HK-2 (cell line): ENCODE data around the gene C10orf71.

Experiments used
- DNase-seq: peaks from one replicate; pipeline ENCODE4 v3.0.0-alpha.2; 2018; ENCODE audit not compliant: unreplicated experiment

The C10orf71 gene

DNA sequence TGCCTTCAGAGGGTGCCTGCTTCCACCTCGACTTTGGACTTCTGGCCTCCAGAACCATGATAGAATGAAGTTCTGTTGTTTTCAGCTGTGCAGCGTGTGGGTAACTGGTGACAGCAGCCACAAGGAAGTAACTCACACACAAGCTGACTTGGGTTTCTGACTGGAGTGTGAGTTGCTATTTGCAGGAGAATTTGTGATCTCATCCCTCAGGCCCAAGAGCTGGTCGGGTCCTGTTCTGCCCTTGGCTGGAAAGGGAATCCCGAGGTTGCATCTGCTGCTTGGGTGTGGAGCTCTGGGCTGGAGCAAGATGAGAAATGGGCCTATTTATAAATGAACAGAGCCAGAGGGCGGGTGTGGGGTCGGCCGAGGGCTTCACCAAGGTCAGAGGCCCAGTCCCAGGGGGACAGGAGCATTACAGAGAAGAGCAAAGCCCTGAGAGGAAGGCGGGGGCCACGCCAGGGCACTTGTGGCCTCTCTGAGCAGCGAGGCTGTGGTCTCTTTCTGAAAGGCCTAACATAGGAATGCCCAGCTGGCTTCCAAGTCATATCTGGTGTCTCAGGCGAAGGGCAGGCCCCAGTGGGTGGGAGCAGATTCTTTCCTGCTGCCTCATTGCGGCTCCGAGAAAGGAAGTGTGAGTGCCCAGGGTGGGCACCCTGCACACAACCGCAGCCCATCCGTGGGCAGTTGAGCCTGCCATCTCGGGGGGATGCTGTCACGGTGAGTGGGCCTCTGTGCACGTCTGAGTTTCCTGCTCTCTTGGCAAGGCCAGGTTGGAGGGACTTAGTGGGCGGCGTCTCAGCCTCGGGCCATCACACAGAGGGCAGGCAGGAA lies 26.5 kb upstream of the C10orf71 start:
- no peak for DNase-seq

DNA sequence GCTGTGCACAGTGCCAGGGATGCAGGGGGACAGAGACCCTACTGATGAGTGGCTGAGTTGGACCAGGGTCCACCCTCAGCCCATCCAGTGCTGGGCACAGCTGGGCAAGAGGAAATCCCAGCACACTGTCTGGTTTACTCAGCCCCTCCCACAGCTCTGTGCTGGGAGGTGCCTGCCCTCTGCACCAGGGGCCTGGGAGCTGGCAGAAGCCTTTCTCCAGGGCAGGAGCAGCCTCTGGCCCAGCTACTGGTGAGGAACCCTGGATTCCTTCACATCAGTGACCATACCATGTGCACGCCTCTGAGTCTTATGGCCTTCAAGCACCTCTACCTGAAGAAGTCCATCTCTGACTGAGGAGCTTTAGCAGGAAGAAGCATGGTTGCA lies 25.9 kb upstream of the C10orf71 start:
- DNase-seq: no peak

DNA sequence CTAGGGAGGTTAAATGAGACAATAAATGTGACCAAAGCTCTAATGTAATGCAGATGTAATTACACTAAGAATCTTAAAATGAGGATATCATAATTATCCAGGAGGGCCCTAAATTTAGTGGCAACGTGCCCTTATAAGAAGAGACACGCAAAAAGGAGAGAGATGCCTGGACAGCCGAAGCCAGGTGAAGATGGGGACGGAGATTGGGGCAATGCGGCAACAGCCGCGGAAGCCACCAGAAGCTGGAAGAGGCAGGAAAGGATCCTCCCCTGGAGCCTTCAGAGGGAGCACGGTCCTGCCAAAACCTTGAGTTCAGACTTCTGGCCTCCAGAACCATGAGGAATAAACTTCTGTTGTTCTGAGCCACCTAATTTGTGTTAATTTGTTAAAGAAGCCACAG lies 25.3 kb upstream of the C10orf71 start:
- no peak for DNase-seq

- no peak for DNase-seq
Measured at GRCh38 chr10:49274886-49275285, 24.1 kb upstream of the C10orf71 start.

GRCh38 chr10:49275896-49276295 lies 23.1 kb upstream of the C10orf71 start:
- DNase-seq: no peak

- no peak for DNase-seq
Measured at GRCh38 chr10:49276596-49276995, 22.4 kb upstream of the C10orf71 start.

DNA sequence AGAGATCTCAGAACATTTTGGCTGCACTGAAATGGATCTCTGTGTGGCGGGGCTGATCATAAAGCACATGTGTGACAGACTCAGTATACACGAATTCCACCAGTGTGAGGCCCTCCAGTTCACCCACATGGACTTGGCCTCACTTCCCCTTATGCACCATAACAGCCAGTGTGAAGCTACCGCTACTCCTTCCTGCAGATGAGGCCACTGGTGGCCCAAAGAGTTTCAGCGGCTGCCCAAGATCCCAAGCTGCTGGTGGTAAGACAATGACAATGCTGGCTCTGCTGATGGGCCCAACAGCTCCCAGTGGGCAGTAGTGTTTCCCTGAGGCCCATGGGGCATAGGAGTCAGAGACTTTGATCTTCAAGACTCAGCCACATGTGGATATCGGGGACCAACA lies 21.0 kb upstream of the C10orf71 start:
- DNase-seq: no peak

DNA sequence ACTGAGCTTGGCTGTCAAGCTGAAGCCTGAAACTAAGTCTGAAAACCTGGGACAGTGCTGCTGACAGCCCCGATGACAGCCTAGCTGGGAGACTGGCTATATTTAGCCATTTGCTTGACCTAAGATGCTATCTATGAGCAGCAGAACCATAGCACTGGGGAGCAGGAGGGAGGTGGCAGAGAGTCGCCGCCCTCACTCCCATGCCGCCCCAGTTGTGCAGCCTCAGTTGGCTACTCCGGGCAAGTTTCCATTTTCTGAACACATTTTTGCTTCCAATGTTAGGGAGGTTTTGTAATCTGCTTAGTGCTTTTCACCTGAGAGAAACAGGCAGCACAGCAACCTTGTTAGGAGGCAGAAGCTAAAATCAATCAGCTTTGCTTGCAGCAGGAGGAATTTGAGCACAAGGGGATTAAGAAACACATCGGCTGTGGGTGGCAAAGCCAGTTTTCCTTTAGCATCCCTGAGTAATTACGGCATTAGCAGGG lies 20.4 kb upstream of the C10orf71 start:
- no peak for DNase-seq

GRCh38 chr10:49279015-49279880 lies 19.7 kb upstream of the C10orf71 start:
- DNase-seq: no peak

GRCh38 chr10:49280001-49280408 lies 19.0 kb upstream of the C10orf71 start:
- no peak for DNase-seq

DNA sequence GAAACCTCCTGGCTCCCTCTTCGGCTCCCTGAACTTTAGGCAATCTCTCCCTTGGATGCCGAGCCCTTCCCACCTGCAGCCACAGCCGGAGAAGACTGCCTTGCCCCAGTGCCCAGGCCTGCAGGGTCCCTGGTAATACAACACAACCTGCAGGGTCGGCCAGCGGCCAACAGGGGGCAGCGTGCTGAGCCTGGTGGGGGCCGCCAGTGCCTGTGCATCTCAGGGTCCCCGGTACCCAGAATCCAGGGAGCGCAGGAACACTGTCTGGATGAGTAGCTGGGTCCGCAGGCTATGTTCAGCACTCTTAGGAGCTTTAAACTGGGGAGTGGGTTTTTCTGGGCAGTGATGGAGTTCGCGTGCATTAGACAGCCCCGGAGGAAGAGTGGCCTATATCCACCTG lies 17.5 kb upstream of the C10orf71 start:
- no peak for DNase-seq

GRCh38 chr10:49282306-49282705 lies 16.7 kb upstream of the C10orf71 start:
- DNase-seq: no peak

DNA sequence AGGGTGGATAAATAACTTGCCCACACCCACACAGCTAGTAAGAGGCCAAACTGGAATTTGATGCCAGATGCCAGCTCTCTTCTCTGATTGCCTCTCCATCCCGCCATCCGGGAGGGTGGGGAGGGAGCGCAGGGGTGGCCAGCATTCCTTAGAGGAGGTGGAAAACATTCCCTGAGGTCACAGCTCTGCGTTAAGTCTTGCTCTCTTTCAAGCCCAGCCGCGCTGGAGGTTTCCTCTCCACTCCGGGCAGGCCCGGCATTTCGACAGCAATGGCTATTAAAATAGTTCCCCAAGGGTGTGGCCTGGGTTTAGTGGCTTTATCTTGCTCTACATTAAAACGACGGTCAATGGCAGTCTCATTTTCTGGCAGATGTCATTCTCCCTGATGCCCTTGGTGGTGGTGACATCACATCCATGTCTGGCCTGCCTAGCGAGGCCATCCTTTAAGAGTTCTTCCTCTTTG lies 16.1 kb upstream of the C10orf71 start:
- DNase-seq: no peak

- DNase-seq: no peak
Measured at GRCh38 chr10:49283491-49283890, 15.5 kb upstream of the C10orf71 start.

DNA sequence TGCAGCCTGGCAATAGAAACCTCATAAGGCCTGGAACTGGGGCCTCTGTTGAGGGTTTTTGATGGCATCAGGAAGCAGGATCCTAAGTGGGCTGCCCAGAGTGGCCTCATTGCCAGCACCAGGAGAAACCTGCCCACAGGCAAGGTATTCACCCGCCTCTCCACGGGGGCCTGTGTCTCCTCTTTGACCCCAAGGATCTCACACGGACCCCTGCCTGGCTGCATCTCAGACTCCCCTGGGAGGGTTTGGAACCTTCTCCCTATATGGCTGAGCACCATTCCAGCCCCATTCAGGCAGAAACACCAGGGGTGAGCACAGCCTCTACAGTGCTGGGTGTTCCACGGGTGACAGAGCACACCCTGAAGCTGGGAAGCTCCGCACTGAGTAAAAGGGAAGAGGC lies 14.6 kb upstream of the C10orf71 start:
- no peak for DNase-seq

GRCh38 chr10:49285232-49285631 lies 13.7 kb upstream of the C10orf71 start:
- no peak for DNase-seq

GRCh38 chr10:49286686-49287085 lies 12.3 kb upstream of the C10orf71 start:
- no peak for DNase-seq

DNA sequence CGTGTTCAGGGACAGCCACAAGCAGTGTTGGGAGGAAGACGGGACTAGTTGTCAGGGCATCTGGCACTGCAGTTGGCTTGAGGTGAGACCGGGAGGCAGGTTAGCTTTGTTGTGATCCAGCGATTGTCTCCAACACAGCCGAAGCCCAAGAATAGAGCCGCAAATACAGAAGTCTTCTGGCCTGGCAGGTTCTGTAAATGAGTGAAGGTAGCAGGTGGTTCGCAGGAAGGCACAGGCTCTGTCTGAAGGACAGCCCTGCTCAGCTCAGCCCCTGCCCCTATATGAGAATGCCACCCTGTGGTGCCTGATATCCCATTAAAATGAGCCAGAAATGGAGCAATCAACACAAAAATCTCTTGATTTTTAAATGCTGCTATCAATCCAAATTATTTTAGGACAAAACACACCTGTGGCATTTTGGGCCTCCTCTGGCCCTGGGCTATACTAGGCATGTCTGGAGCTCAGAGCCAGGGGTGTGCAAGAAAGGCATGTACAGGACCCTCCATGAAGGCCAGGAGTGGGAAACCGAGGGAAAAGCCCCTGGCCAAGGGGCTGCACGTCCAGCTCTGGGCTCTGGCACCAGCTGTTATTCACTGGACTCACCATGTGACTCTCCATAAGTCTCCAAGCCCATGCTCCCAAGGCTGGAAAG lies 11.2 kb upstream of the C10orf71 start:
- no peak for DNase-seq

DNA sequence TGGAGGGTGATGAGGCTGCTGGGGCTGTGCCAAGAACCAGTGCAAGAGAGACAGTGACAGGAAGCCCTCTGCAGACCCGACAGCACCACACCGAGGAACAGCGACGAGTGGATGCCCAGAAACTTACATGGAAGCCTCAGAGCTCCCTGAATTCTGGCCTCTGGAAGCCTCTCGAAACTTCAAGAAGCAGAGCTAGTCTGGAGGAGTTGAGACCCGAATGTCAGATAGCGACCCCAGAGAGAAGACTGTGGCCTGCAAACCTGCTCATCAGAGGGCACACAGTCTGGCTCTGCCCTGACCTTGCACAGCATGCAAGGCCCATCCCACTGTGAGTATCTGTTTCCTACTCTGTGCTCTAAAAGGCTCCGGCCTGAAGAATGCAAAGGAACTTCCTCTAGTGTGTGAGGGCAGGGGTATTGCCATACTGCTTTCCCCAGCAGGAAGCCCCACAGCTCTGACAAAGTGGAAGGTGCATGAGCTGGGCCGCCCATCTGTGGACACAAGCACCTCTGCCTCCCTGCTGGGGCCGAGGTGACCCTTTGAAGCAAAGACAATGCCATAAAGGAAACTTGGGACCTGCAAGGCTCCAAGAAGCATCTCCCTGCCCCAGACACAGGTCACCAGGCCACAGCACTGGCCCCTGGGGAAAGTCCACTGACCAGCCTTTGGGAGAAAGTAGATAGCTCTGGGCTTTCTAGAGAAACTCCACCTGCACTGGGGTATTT lies 10.5 kb upstream of the C10orf71 start:
- DNase-seq: no peak

GRCh38 chr10:49289480-49289879 lies 9.5 kb upstream of the C10orf71 start:
- DNase-seq: no peak

DNA sequence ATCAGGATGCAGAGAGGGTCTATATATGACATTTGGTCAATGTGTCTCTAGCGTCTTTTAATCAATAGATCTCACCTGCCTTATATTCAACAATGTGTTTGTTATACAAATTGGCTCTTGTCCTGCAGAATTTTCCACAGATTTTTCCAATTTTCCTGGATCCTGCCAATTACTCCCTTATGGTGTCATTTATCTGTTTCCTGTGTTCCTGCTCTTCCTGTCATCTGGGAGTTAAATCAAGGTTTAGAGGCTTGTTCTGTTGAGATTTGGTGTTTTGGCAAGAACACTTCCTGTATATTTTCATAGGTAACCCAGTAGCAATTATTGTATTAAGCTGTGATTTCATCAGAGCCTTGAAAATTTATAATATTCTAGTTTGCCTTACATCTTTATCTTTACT lies 8.8 kb upstream of the C10orf71 start:
- no peak for DNase-seq

- no peak for DNase-seq
Measured at GRCh38 chr10:49290607-49291006, 8.4 kb upstream of the C10orf71 start.
